Caco-2 (cell line): ENCODE results near the gene KRI1. TPM values are rescaled to one million over a fixed set of nuclear protein-coding genes. Genes with fewer than 3 reads are reported as not detected.
A peak's percentile ranks its signal among the peaks of the same experiment; 100 is the strongest.
"Not testable (repeated sequence)": the region's sequence is repeated elsewhere in the genome, so short reads cannot be mapped to it uniquely, and the experiment has no call there.

ENCODE experiments used
- BruUV-seq: library from RNA; stranded (reverse); fragments of 400-500 nt; replicated peaks from 2 replicates; lab custom pipeline; 2021; lab: Mats Ljungman, UMichigan
- CTCF ChIA-PET: fragments of 300-600 bp; sonication (Branson Sonifier 250); formaldehyde crosslinking; loops from one replicate; lab custom pipeline; 2022; ENCODE audit warnings: antibody characterized with exemption; lab: Charles Lee
- POLR2A ChIA-PET: fragments of 300-600 bp; sonication (Branson Sonifier 250); formaldehyde crosslinking; loops from one replicate; lab custom pipeline; 2022; ENCODE audit warnings: antibody characterized with exemption; lab: Charles Lee
- DNase-seq, 2 experiments: peaks; one replicate each; pipeline versions ENCODE4 v3.0.0 to v3.0.0-alpha.2; 2020 to 2022
- H3K27me3 ChIP-seq: replicated peaks from 2 replicates; pipeline ENCODE4 v1.6.0; 2011; ENCODE audit warnings: low read length; ENCODE audit not compliant: control insufficient read depth, insufficient read depth
- H3K36me3 ChIP-seq: 2 replicates; pipeline ENCODE4 v1.5.1; 2011; ENCODE audit warnings: low read length; ENCODE audit not compliant: control insufficient read depth, insufficient read depth
- H3K4me1 ChIP-seq: fragments of 250-450 bp; sonication (Bioruptor Pico); 2 replicates; pipeline ENCODE4 v1.5.1; 2020; ENCODE audit warnings: mild to moderate bottlenecking
- H3K4me3 ChIP-seq: 2 replicates; pipeline ENCODE4 v1.5.1; 2011; ENCODE audit warnings: low read depth, mild to moderate bottlenecking, control low read depth, low read length
- H3K9me3 ChIP-seq: fragments of 250-450 bp; sonication (Bioruptor Pico); 2 replicates; pipeline ENCODE4 v1.5.1; 2020; ENCODE audit warnings: mild to moderate bottlenecking, moderate library complexity
- H3K27ac Mint-ChIP-seq: one replicate; pipeline ENCODE4 v1.8.0; 2022; ENCODE audit warnings: mixed read lengths; ENCODE audit not compliant: unreplicated experiment
- H3K27me3 Mint-ChIP-seq: one replicate; pipeline ENCODE4 v1.8.0; 2022; ENCODE audit warnings: mixed read lengths; ENCODE audit not compliant: insufficient read depth, unreplicated experiment
- H3K36me3 Mint-ChIP-seq: one replicate; pipeline ENCODE4 v1.8.0; 2022; ENCODE audit warnings: mild to moderate bottlenecking, mixed read lengths; ENCODE audit not compliant: insufficient read depth, unreplicated experiment
- H3K4me1 Mint-ChIP-seq: one replicate; pipeline ENCODE4 v1.8.0; 2022; ENCODE audit warnings: low read depth, mixed read lengths; ENCODE audit not compliant: unreplicated experiment
- H3K4me3 Mint-ChIP-seq: one replicate; pipeline ENCODE4 v1.8.0; 2022; ENCODE audit warnings: mild to moderate bottlenecking, moderate library complexity, mixed read lengths; ENCODE audit not compliant: unreplicated experiment
- H3K9me3 Mint-ChIP-seq: one replicate; pipeline ENCODE4 v1.8.0; 2022; ENCODE audit warnings: mixed read lengths; ENCODE audit not compliant: unreplicated experiment
- intact Hi-C: fragments of 100-400 bp; cut with micrococcal nuclease; formaldehyde crosslinking; loops from one replicate; pipeline ENCODE4 v1.10.0; 2022; ENCODE audit not compliant: unreplicated experiment
- total RNA-seq: library from RNA; stranded (reverse); gene quantifications from 2 replicates; pipeline ENCODE4 v1.2.3, GENCODE V29; 2022
- TF ChIP-seq, protein P1 (sequence below), 2 experiments: fragments of 200-600 bp in 1 of 2; IDR thresholded peaks; 1 replicate in 1 of 2; 2 replicates in 1 of 2; pipeline versions ENCODE4 v1.5.1 to v1.8.0; 2011 to 2022; ENCODE audit warnings: antibody characterized with exemption in 1 of 2, control low read depth in 1 of 2, inconsistent platforms in 1 of 2, low read depth in 1 of 2, low read length in 1 of 2, mild to moderate bottlenecking in 1 of 2, moderate library complexity in 1 of 2; ENCODE audit not compliant: insufficient read depth in 1 of 2, severe bottlenecking in 1 of 2, unreplicated experiment in 1 of 2

Gene KRI1
- total RNA-seq, 1 experiment from 2014 or later = 27.0 TPM

DNA sequence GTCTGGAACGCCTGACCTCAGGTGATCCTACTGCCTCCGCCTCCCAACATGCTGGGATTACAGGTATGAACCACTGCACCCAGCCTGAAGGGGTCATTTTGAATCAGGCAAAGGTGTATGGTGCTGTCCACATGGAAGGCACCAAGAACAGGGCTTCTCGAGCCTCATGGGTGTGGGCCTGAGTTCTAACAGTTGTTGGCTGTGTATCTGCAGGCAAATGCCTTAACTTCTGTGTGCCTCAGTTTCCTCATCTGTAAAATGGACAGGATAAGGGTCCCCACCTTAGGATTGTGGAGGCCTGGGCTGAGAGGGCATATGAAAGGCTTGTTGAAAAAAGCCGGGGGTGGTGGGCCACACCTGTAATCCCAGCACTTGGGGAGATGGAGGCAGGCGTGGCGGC lies 12.1 kb upstream of the KRI1 start:
- Histone ChIP-seq H3K36me3 (peaks cover 1% of the 10 kb centered on the region; the same call in 1 of the 2 replicates), H3K27me3 (no peaks in the 10 kb centered on the region), H3K4me1 (peaks cover 6% of the 10 kb centered on the region), H3K9me3 (no peaks in the 10 kb centered on the region), H3K4me3 (no peak overlapping the region)
- ChIA-PET CTCF (interaction anchor here (0.9 kb wide), 2 partner anchors 12 to 67 kb away, joined by 3 to 8 read pairs; partner anchors contain the start of gene KRI1), POLR2A (interaction anchor here (0.6 kb wide), 1 partner anchor 8 kb away, joined by 3 read pairs; no protein-coding TSS in a partner anchor)
- H3K4me3 Mint-ChIP-seq = peak overlapping the region; percentile 84
- no peak for DNase-seq
- no peaks in the 10 kb centered on the region for H3K9me3 Mint-ChIP-seq
- peak overlapping the region; percentile 97 for H3K27ac Mint-ChIP-seq
- H3K36me3 Mint-ChIP-seq = peaks cover 77% of the 10 kb centered on the region
- TF ChIP-seq, protein P1, sequence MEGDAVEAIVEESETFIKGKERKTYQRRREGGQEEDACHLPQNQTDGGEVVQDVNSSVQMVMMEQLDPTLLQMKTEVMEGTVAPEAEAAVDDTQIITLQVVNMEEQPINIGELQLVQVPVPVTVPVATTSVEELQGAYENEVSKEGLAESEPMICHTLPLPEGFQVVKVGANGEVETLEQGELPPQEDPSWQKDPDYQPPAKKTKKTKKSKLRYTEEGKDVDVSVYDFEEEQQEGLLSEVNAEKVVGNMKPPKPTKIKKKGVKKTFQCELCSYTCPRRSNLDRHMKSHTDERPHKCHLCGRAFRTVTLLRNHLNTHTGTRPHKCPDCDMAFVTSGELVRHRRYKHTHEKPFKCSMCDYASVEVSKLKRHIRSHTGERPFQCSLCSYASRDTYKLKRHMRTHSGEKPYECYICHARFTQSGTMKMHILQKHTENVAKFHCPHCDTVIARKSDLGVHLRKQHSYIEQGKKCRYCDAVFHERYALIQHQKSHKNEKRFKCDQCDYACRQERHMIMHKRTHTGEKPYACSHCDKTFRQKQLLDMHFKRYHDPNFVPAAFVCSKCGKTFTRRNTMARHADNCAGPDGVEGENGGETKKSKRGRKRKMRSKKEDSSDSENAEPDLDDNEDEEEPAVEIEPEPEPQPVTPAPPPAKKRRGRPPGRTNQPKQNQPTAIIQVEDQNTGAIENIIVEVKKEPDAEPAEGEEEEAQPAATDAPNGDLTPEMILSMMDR (IDR thresholded peaks at IDR 0.05; ENCODE audit: insufficient read depth in 1 of 2, low read depth in 1 of 2, low read length in 1 of 2, severe bottlenecking in 1 of 2, unreplicated experiment in 1 of 2) = no peak
- no TSS peak for BruUV-seq
- intact Hi-C loops = no loop called here
- peaks cover 6% of the 10 kb centered on the region for H3K4me1 Mint-ChIP-seq
- no peaks in the 10 kb centered on the region for H3K27me3 Mint-ChIP-seq

DNA sequence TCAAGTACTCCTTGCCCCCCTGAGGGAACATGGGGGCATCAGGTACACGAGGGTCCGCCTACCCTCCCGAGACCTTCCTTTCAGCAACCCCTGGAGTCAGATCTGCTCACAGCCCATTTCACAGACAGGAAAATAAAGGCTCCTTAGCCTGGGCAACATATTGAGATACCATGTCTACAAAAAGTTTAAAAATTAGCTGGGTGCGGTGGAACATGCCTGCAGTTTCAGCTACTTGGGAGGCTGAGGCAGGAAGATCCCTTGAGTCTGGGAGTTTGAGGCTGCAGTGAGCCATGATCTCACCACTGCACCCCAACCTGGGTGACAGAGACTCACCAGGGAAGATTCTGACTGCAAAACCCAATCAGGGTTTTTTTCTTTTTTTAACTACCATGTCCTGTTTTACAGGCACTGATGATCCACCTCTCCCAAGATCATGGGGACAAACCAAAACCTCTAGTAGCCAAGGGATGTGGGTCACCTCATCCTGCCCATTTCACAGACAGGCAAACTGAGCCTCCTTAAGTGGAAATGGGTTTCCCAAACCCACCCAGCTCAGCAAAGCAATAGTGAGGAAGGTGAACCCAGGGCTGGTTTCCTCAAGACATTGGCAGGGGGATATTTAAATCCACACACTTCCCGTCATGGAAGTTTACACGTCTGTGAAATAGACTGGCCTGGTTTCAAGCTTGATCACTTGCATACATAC lies 9.4 kb upstream of the KRI1 start:
- Mint-ChIP-seq H3K4me1 (peaks cover 13% of the 10 kb centered on the region), H3K4me3 (peak overlapping the region; percentile 29), H3K9me3 (no peaks in the 10 kb centered on the region), H3K27me3 (no peaks in the 10 kb centered on the region), H3K27ac (peak overlapping the region; percentile 36), H3K36me3 (peaks cover 79% of the 10 kb centered on the region)
- H3K27me3 ChIP-seq = no peaks in the 10 kb centered on the region
- DNase-seq = no peak
- CTCF ChIA-PET = interaction anchor here (0.7 kb wide), 1 partner anchor 69 kb away, joined by 7 read pairs; no protein-coding TSS in a partner anchor
- peaks cover 12% of the 10 kb centered on the region for H3K4me1 ChIP-seq
- BruUV-seq = no TSS peak
- H3K36me3 ChIP-seq = peaks cover 1% of the 10 kb centered on the region; the same call in 1 of the 2 replicates
- intact Hi-C loops = no loop called here
- H3K9me3 ChIP-seq = no peaks in the 10 kb centered on the region
- POLR2A ChIA-PET = no interaction called here
- TF ChIP-seq, protein P1 (IDR thresholded peaks at IDR 0.05; ENCODE audit: insufficient read depth in 1 of 2, low read depth in 1 of 2, low read length in 1 of 2, severe bottlenecking in 1 of 2, unreplicated experiment in 1 of 2) = no peak
- no peak overlapping the region for H3K4me3 ChIP-seq

DNA sequence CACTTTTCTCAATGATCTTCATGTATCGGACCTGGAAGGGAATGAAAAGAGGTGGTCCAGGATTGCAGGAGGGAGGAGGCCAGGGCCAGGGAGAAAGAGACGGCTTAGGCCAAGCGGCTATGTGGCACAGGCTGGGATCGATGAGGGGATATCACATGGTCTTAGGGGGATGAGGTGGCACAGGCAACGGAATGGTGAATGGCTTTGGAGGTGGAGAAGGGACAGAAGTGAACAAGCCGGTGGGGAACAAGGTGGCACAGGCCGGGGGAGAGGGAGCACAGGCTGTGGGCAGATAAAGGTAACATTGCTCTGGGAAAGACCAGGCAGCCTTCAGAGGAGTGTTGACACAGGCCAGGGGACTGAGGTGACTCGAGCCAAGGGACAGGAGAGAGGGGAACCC lies 8.7 kb upstream of the KRI1 start:
- peaks cover 81% of the 10 kb centered on the region for H3K36me3 Mint-ChIP-seq
- peak overlapping the region; percentile 36 for H3K27ac Mint-ChIP-seq

DNA sequence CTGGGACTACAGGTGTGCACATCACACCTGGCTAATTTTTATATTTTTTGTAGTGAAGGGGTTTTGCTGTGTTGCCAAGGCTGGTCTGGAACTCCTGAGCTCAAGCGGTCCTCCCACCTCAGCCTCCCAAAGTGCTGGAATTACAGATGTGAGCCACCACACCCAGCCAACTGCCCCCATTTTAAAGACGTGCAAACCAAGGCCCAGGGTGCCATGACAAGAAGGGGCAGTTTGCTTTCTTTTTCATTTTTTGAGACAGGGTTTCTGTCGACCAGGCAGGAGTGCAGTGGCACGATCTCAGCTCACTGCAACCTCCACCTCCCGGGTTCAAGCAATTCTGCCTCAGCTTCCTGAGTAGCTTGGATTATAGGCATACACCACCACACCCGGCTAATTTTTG lies 8.0 kb upstream of the KRI1 start:
- Mint-ChIP-seq H3K36me3 (peaks cover 81% of the 10 kb centered on the region), H3K4me1 (peaks cover 20% of the 10 kb centered on the region)
- H3K27me3 ChIP-seq, H3K9me3 Mint-ChIP-seq, H3K27ac Mint-ChIP-seq, POLR2A ChIA-PET, intact Hi-C loops, H3K4me3 Mint-ChIP-seq, H3K27me3 Mint-ChIP-seq, H3K4me3 ChIP-seq, BruUV-seq, DNase-seq, H3K36me3 ChIP-seq, H3K9me3 ChIP-seq: not testable (repeated sequence)
- CTCF ChIA-PET = interaction anchor here (0.6 kb wide), 1 partner anchor 70 kb away, joined by 3 read pairs; no protein-coding TSS in a partner anchor
- peaks cover 15% of the 10 kb centered on the region for H3K4me1 ChIP-seq

More for the DNA sequence above, 8.7 kb upstream of the KRI1 start:
- Mint-ChIP-seq H3K4me1 (peaks cover 15% of the 10 kb centered on the region), H3K9me3 (no peaks in the 10 kb centered on the region), H3K27me3 (no peaks in the 10 kb centered on the region), H3K4me3 (peak overlapping the region; percentile 29)
- Histone ChIP-seq H3K4me3 (no peak overlapping the region), H3K27me3 (no peaks in the 10 kb centered on the region), H3K9me3 (no peaks in the 10 kb centered on the region), H3K36me3 (peaks cover 1% of the 10 kb centered on the region; the same call in 1 of the 2 replicates), H3K4me1 (peaks cover 15% of the 10 kb centered on the region)
- TF ChIP-seq, protein P1 (IDR thresholded peaks at IDR 0.05; ENCODE audit: insufficient read depth in 1 of 2, low read depth in 1 of 2, low read length in 1 of 2, severe bottlenecking in 1 of 2, unreplicated experiment in 1 of 2) = no peak
- intact Hi-C loops = no loop called here
- no TSS peak for BruUV-seq
- ChIA-PET CTCF (no interaction called here), POLR2A (no interaction called here)
- DNase-seq = no peak
